Measurements from ENCODE around the gene QPCT. TPM values are rescaled to one million over a fixed set of nuclear protein-coding genes. Genes with fewer than 3 reads are reported as not detected.
A peak's percentile ranks its signal among the peaks of the same experiment; 100 is the strongest.
"Not testable (repeated sequence)": the region's sequence is repeated elsewhere in the genome, so short reads cannot be mapped to it uniquely, and the experiment has no call there.

The QPCT gene
- total RNA-seq = 6.9 TPM

GRCh38 chr2:37344453-37345361, at the start of gene QPCT:
Gene QPCT (plus strand): TSS chr2:37344630. CDS start chr2:37344732, 102 bp downstream.
- no peak for DNase-seq (ENCODE audit: extremely low spot score in 2 of 2)
- Histone ChIP-seq H3K27me3 (no peaks in the 10 kb centered on the region), H3K4me3 (peak within 1 kb of the TSS; percentile 62 to 87), H3K36me3 (no peaks in the 10 kb centered on the region), H3K27ac (peak within 1 kb of the TSS; percentile 72), H3K4me1 (peaks cover 14% of the 10 kb centered on the region), H3K9me3 (no peaks in the 10 kb centered on the region)
- intact Hi-C loops (cut with DNase I) = no loop called here
- no peak for TF ChIP-seq CTCF (IDR thresholded peaks at IDR 0.05)
- peak in 1 of 2 donors; percentile 75 for TF ChIP-seq POLR2AphosphoS5 (IDR thresholded peaks at IDR 0.05; ENCODE audit: insufficient read depth in 1 of 2, low read depth in 1 of 2)
- TF ChIP-seq POLR2A (IDR thresholded peaks at IDR 0.05) = no peak

GRCh38 chr2:37294858-37295257, 49.6 kb upstream of the QPCT start:
- H3K4me3 ChIP-seq; DNase-seq (ENCODE audit: extremely low spot score in 2 of 2); intact Hi-C loops (cut with DNase I); H3K27me3 ChIP-seq; H3K4me1 ChIP-seq; H3K27ac ChIP-seq; H3K9me3 ChIP-seq; H3K36me3 ChIP-seq: not testable (repeated sequence)

- intact Hi-C loops (cut with DNase I) = no loop called here
- H3K4me1 ChIP-seq = no peaks in the 10 kb centered on the region
- H3K27ac ChIP-seq = no peak overlapping the region
- no peak for TF ChIP-seq POLR2AphosphoS5 (IDR thresholded peaks at IDR 0.05; ENCODE audit: insufficient read depth in 1 of 2, low read depth in 1 of 2)
- TF ChIP-seq CTCF (IDR thresholded peaks at IDR 0.05) = no peak
- no peak for TF ChIP-seq POLR2A (IDR thresholded peaks at IDR 0.05)
- H3K9me3 ChIP-seq = no peaks in the 10 kb centered on the region
- no peak for DNase-seq (ENCODE audit: extremely low spot score in 2 of 2)
- peaks cover 0 to under 1% of the 10 kb centered on the region in 2 donors for H3K36me3 ChIP-seq
- no peaks in the 10 kb centered on the region for H3K27me3 ChIP-seq
- no peak overlapping the region for H3K4me3 ChIP-seq
Observed at GRCh38 chr2:37295469-37296073, 48.9 kb upstream of the QPCT start.

DNA sequence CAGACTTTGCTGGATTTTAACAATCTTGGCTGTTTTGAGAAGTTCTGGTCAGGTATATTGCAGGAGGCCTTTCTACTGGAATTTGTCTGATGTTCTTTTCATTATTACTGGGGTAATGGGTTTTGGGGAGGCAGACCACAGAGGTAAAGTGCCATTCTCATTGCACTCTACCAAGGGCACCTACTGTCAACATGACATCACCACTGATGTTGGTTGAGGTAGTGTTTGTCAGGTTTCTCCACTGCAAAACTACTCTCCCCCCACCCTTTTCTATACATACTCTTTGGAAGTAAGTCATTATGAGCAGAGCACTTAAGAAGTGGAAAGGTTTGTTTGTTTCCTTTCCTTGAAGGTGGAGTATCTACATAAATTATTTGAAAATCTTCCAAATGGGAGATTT, 46.8 kb upstream of the QPCT start:
- Histone ChIP-seq H3K9me3 (no peaks in the 10 kb centered on the region), H3K27me3 (no peaks in the 10 kb centered on the region), H3K36me3 (no peaks in the 10 kb centered on the region), H3K27ac (no peak overlapping the region), H3K4me3 (no peak overlapping the region), H3K4me1 (peaks cover 6% of the 10 kb centered on the region)
- no peak for DNase-seq (ENCODE audit: extremely low spot score in 2 of 2)
- intact Hi-C loops (cut with DNase I) = no loop called here
- TF ChIP-seq POLR2AphosphoS5 (IDR thresholded peaks at IDR 0.05; ENCODE audit: insufficient read depth in 1 of 2, low read depth in 1 of 2) = no peak
- TF ChIP-seq CTCF (IDR thresholded peaks at IDR 0.05) = no peak
- no peak for TF ChIP-seq POLR2A (IDR thresholded peaks at IDR 0.05)

GRCh38 chr2:37300146-37300545, 44.3 kb upstream of the QPCT start:
- intact Hi-C loops (cut with DNase I) = no loop called here
- Histone ChIP-seq H3K36me3 (no peaks in the 10 kb centered on the region), H3K9me3 (no peaks in the 10 kb centered on the region), H3K27ac (no peak overlapping the region), H3K4me3 (no peak overlapping the region), H3K4me1 (peaks cover 8% of the 10 kb centered on the region), H3K27me3 (no peaks in the 10 kb centered on the region)
- TF ChIP-seq POLR2A (IDR thresholded peaks at IDR 0.05) = no peak
- no peak for TF ChIP-seq CTCF (IDR thresholded peaks at IDR 0.05)
- no peak for TF ChIP-seq POLR2AphosphoS5 (IDR thresholded peaks at IDR 0.05; ENCODE audit: insufficient read depth in 1 of 2, low read depth in 1 of 2)
- DNase-seq (ENCODE audit: extremely low spot score in 2 of 2) = no peak
